K562 (cell line): ENCODE data around the gene RANBP3. TPM values are rescaled to one million over a fixed set of nuclear protein-coding genes. Genes with fewer than 3 reads are reported as not detected.
A peak's percentile ranks its signal among the peaks of the same experiment; 100 is the strongest.

Source experiments
- ATAC-seq: fragments of 200-7000 bp; cut with Tn5 transposase; 3 replicates; pipeline ENCODE4 v1.9.1; 2020; ENCODE audit warnings: moderate library complexity
- BruUV-seq: library from RNA; stranded (reverse); fragments of 400-500 nt; replicated peaks from 2 replicates; lab custom pipeline; 2021; lab: Mats Ljungman, UMichigan
- CTCF ChIA-PET: fragments of 300-600 bp; formaldehyde crosslinking; extraction: SDS; loops from one replicate; lab custom pipeline; 2021; ENCODE audit warnings: low intra/inter-chr PET ratio; lab: Yijun Ruan, JAX
- POLR2A ChIA-PET: fragments of 300-600, 350-650 bp; sonication (Branson Sonifier 250); formaldehyde crosslinking; extraction: SDS; loops from one replicate; lab custom pipeline; 2021; ENCODE audit warnings: antibody characterized with exemption, inconsistent platforms; lab: Yijun Ruan, JAX
- DNase-seq, 4 experiments: peaks; one replicate each; pipeline versions ENCODE4 v3.0.0 to v3.0.0-alpha.2; 2011 to 2018; ENCODE audit warnings: low spot score in 3 of 4, mixed read lengths in 3 of 4; ENCODE audit errors: extremely low read depth in 1 of 4
- FAIRE-seq: peaks from 2 replicates; lab custom pipeline; 2011; peaks lifted over from hg19 to GRCh38; lab: Jason Lieb, UNC
- H2AFZ ChIP-seq: 2 replicates; pipeline ENCODE4 v1.6.0; 2011; ENCODE audit warnings: low read depth, low read length, control low read depth, inconsistent platforms
- H3K27ac ChIP-seq: fragments of 200-600 bp; 3 replicates; pipeline ENCODE4 v1.8.0; 2011; ENCODE audit warnings: low read depth, mild to moderate bottlenecking, control low read depth, inconsistent platforms, low read length, moderate library complexity, mixed read lengths; ENCODE audit errors: extremely low read depth
- H3K27me3 ChIP-seq, 2 experiments: fragments of 300-600 bp in 1 of 2; 2 replicates in 1 of 2; 3 replicates in 1 of 2; pipeline versions ENCODE4 v1.6.0 to v1.8.0; 2011; ENCODE audit warnings: inconsistent platforms in 2 of 2, low read length in 2 of 2, mild to moderate bottlenecking in 1 of 2, mixed read lengths in 1 of 2, moderate library complexity in 1 of 2; ENCODE audit not compliant: control insufficient read depth in 2 of 2, insufficient read depth in 2 of 2
- H3K36me3 ChIP-seq: fragments of 300-600 bp; 3 replicates; pipeline ENCODE4 v1.8.0; 2011; ENCODE audit warnings: mild to moderate bottlenecking, low read length, inconsistent platforms; ENCODE audit not compliant: control insufficient read depth, insufficient read depth
- H3K4me1 ChIP-seq, 2 experiments: fragments of 200-600 bp in 1 of 2; replicated peaks in 1 of 2; 2 replicates in 1 of 2; 3 replicates in 1 of 2; pipeline versions ENCODE4 v1.5.1 to v1.8.0; 2011; ENCODE audit warnings: inconsistent platforms in 2 of 2, low read length in 2 of 2, mild to moderate bottlenecking in 1 of 2, mixed read lengths in 1 of 2, moderate library complexity in 1 of 2; ENCODE audit not compliant: control insufficient read depth in 2 of 2, insufficient read depth in 2 of 2
- H3K4me2 ChIP-seq: 2 replicates; pipeline ENCODE4 v1.6.1; 2011; ENCODE audit warnings: low read length, control low read depth, inconsistent platforms, mixed read lengths; ENCODE audit not compliant: insufficient read depth
- H3K4me3 ChIP-seq: fragments of 200-600 bp; sonication (generic), shearing (Covaris generic); 2 replicates; pipeline ENCODE4 v1.5.1; 2016; ENCODE audit warnings: control low read depth, inconsistent platforms
- H3K79me2 ChIP-seq: fragments of 200-600 bp; 3 replicates; pipeline ENCODE4 v1.8.0; 2011; ENCODE audit warnings: low read length, inconsistent platforms; ENCODE audit not compliant: control insufficient read depth, insufficient read depth
- H3K9ac ChIP-seq, 2 experiments: 2 replicates each; pipeline versions ENCODE4 v1.6.0 to v1.6.1; 2011; ENCODE audit warnings: low read depth in 2 of 2, low read length in 2 of 2, control low read depth in 1 of 2, inconsistent platforms in 1 of 2, mild to moderate bottlenecking in 1 of 2, mixed read lengths in 1 of 2; ENCODE audit not compliant: insufficient read depth in 1 of 2
- H3K9me1 ChIP-seq: one replicate; pipeline ENCODE4 v1.6.0; 2011; ENCODE audit warnings: inconsistent platforms, mild to moderate bottlenecking, low read length, moderate library complexity; ENCODE audit not compliant: control insufficient read depth, insufficient read depth
- H3K9me3 ChIP-seq: replicated peaks from 2 replicates; pipeline ENCODE4 v1.5.1; 2011; ENCODE audit warnings: low read depth, low read length, inconsistent platforms; ENCODE audit not compliant: control insufficient read depth, insufficient read depth
- H4K20me1 ChIP-seq: replicated peaks from 2 replicates; pipeline ENCODE4 v1.6.1; 2011; ENCODE audit warnings: low read length, inconsistent platforms, mixed read lengths; ENCODE audit not compliant: control insufficient read depth, insufficient read depth
- POLR2G ChIP-seq: fragments of 200-400 bp; formaldehyde crosslinking; IDR thresholded peaks from 2 replicates; pipeline ENCODE4 v1.6.1; 2017; ENCODE audit warnings: low read depth, mild to moderate bottlenecking, antibody characterized with exemption, low read length, moderate library complexity
- ZBTB33 ChIP-seq: sonication (generic); formaldehyde crosslinking; IDR thresholded peaks from 2 replicates; pipeline ENCODE4 v1.8.1; 2023; ENCODE audit warnings: mild to moderate bottlenecking, missing genetic modification reagents
- ZNF449 ChIP-seq: fragments of 250-450 bp; sonication (Bioruptor Pico); IDR thresholded peaks from 2 replicates; pipeline ENCODE4 v1.8.0; 2022; ENCODE audit warnings: moderate library complexity, mild to moderate bottlenecking, inconsistent platforms
- WGBS: fragments of 100-300 bp; shearing (Covaris generic); methylation state at CpG from one replicate; pipeline ENCODE4 v1.1.6; 2016; ENCODE audit warnings: low coverage, mixed read lengths; ENCODE audit not compliant: insufficient coverage; ENCODE audit errors: missing lambda C conversion rate; 5-methylcytosine and 5-hydroxymethylcytosine counted together
- in situ Hi-C: fragments of 300-500 bp; cut with MboI; formaldehyde crosslinking; loops from 4 replicates; pipeline ENCODE4 v1.15.0; 2018; ENCODE audit warnings: inconsistent platforms, mixed read lengths
- intact Hi-C: fragments of 100-400 bp; cut with micrococcal nuclease; formaldehyde crosslinking; loops from 2 replicates; pipeline ENCODE4 v1.14.2; 2022
- polyA plus RNA-seq, 8 experiments: library from polyadenylated mRNA; depleted of rRNA in 4 of 8; stranded (reverse) in 5 of 8; unstranded in 3 of 8; fragments of >200 nt; fragmentation: Nextera tagmentation in 2 of 8; fragmentation: Illumina TruSeq in 1 of 8; extraction: Ambion mirVana in 2 of 8; extraction: Trizol in 1 of 8; gene quantifications; 2 replicates each; pipeline versions ENCODE4 v1.2.1 to v1.2.3, GENCODE V29; 2011 to 2014; ENCODE audit warnings: inconsistent platforms in 1 of 8, missing spikeins in 1 of 8
- total RNA-seq, 7 experiments: library from RNA; depleted of rRNA in 6 of 7; stranded (reverse); fragments of >200 nt in 6 of 7; fragmentation: Illumina TruSeq in 2 of 7; extraction: Trizol in 2 of 7; gene quantifications; 2 replicates each; pipeline versions ENCODE4 v1.2.1 to v1.2.3, GENCODE V29; 2011 to 2021; ENCODE audit warnings: low replicate concordance in 1 of 7

The RANBP3 gene
- total and polyA plus RNA-seq, 9 of the 15 experiments (the other 6 are each of a cell fraction or from before 2014, with no cell fraction given): 0.90 to 95.1 (median 63.2) TPM

GRCh38 chr19:6007866-6008265, 29.9 kb upstream of the RANBP3 start:
- no peaks in the 10 kb centered on the region for H3K9me3 ChIP-seq
- H3K4me2 ChIP-seq: no peak overlapping the region
- CTCF ChIA-PET: no interaction called here
- H4K20me1 ChIP-seq: no peaks in the 10 kb centered on the region
- in situ Hi-C loops (no loop called here), intact Hi-C loops (no loop called here)
- FAIRE-seq: no peak
- H3K4me1 ChIP-seq: peaks cover 0 to 15% of the 10 kb centered on the region in 2 experiments; a peak in 1 of 5 replicates
- H3K9ac ChIP-seq: peak overlapping the region in 1 of 2 experiments; percentile 67; a peak in 1 of 4 replicates
- POLR2A ChIA-PET: interaction anchor here (0.6 kb wide), 1 partner anchor 208 kb away, joined by 3 read pairs; no protein-coding TSS in a partner anchor
- no peaks in the 10 kb centered on the region for H3K79me2 ChIP-seq
- 63% methylated on average over 26 of the region's 26 CpGs for WGBS
- TF ChIP-seq POLR2G (peak; percentile 38; the same call in 1 of the 2 replicates), ZBTB33 (CRISPR knock-in tag) (peak; percentile 25; the same call in 1 of the 2 replicates), ZNF449 (CRISPR knock-in tag) (no peak)
- no peak overlapping the region for H3K27ac ChIP-seq
- H3K9me1 ChIP-seq: no peaks in the 10 kb centered on the region
- ATAC-seq: no peak
- no TSS peak for BruUV-seq
- no peak for DNase-seq
- H3K36me3 ChIP-seq: peaks cover 4% of the 10 kb centered on the region; the same call in 2 of the 3 replicates
- no peaks in the 10 kb centered on the region; a peak in 1 of 5 replicates for H3K27me3 ChIP-seq
- H3K4me3 ChIP-seq: no peak overlapping the region
- H2AFZ ChIP-seq: no peak overlapping the region
